GM21423 (cell line): ENCODE measurements around the gene RASL12.
A peak's percentile ranks its signal among the peaks of the same experiment; 100 is the strongest.
"Not testable (repeated sequence)": the region's sequence is repeated elsewhere in the genome, so short reads cannot be mapped to it uniquely, and the experiment has no call there.

Source experiments
- ATAC-seq: cut with Tn5 transposase; IDR thresholded peaks from one replicate; pipeline ENCODE4 v1.9.1; 2021; ENCODE audit warnings: mild to moderate bottlenecking, moderate library complexity; ENCODE audit not compliant: unreplicated experiment

The RASL12 gene

DNA sequence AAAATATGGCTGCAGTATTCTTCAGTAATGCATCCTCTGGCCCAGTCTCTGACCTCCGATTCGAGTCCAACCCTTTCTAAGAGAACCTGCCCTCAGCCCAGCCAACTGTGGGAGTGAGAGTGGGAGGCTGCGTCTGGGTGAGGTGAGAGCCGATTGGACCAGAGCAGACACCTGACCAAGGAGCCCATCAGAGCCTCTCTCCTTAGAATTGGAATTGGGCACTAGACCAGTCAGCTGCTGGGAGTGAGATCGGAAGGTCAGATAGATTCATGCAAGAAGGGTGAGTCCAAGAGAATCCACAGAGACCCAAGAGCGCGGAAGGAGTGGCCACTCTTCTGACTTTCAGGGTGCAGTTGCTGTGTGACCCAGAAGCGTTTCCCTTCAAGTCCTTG is 10.2 kb downstream of the RASL12 start:
- no peak for ATAC-seq

DNA sequence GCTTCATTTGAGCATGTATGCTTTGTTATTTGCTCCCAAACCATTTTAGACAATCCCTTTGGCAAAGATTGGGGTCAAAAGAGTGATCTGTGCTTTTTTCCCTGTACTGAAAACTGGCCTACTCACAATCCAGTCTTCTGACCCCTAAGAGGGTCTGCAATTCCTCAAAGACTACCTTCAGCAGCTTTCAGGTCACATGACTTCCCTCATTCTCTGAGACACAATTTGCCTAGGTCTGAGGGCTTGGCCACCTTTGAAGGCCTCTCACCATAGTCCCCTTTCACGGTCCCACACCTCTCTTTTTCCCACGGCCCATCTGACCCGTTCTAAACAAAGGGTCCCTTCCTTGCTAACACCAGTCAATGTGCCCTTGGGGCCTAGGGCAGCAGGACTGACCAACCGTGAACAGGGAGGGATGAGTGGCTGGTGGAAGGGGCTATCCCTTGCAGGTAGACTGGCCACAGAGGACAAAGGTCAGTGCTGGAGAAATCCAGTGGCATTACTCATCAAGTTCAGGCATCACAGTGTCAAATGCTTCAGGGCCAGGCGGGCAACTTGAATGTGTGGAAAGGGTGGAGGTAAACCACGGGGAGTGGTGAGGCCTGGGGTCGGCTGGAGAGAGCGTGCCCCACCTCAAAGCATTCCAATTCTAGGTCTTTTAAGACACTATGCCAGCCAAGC is 10.8 kb downstream of the RASL12 start:
- no peak for ATAC-seq

DNA sequence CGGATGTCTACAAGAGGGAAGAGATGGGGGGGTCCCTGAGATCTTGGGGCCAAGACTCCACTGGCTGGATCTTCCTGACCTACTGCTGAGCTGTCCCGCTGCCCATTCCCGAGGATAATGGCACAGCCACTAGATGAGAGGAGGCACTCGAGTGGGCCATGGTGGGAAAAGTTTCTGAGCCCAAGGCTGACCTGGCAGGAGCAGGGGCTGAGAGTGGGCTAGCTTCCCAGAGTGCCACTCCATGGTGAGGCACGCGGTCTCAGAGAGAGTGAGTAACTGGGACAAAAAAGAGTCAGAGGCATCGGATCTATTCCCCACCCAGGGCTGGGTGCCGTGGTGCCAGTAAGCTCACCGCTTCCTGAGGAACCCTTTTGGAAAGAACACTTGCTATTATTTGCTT is 11.7 kb downstream of the RASL12 start:
- ATAC-seq = no peak

DNA sequence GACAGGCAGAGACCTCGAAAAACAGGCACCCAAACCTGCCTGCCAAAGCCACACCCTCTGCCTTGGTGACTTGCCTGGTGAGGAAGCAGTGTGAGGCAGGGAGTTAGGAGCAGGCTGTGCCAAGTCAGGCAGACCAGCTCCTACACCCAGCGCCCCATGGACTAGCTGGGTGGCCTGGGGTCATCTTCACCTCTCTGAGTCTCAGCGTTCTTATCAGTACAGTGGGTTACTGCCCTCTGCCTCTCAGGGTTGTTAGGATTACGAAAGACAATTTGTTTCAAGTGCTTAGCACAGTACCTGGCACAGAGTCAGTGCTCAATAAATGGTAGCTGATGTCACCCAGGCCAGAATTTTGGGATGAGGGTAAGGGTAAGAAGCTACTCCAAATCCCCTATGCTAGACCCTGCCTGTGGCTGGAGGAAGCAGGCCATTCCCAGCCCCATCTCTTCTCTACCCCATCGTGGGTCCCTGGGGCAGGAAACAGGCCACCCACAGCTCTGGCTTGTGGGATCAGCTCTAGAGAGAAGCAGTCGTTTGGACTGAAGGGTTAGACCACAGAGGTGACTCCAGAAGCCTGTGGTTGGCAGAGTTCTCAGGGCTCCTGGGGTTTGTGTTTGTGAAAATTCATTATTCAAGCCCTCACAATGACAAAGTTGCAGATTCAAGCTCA is 12.5 kb downstream of the RASL12 start:
- no peak for ATAC-seq

- no peak for ATAC-seq
These were observed 13.2 kb downstream of the RASL12 start for GRCh38 chr15:65054333-65055200.

- ATAC-seq = no peak
These were observed 14.8 kb downstream of the RASL12 start for GRCh38 chr15:65052956-65053355.

DNA sequence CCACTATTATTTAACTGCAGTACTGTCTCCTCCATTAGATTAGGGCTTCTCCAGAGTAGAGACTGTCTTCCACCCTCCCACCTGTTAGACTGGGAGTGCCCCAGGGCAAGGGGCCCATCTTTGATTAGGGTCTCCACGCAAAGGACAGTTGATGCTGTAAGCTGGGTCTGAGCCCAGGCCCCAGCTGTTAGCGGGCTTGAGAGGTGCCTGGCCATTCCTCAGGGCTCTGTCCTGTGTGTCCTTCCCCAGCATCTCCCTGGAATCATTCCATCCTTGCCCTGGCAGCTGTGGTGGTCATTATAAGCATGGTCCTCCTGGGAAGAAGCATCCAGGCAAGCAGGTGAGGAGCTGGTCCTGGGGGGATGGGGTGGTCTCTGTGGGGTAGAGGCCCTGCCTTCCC is 16.5 kb downstream of the RASL12 start:
- no peak for ATAC-seq

- no peak for ATAC-seq
These were observed 17.5 kb downstream of the RASL12 start for GRCh38 chr15:65050270-65050669.

DNA sequence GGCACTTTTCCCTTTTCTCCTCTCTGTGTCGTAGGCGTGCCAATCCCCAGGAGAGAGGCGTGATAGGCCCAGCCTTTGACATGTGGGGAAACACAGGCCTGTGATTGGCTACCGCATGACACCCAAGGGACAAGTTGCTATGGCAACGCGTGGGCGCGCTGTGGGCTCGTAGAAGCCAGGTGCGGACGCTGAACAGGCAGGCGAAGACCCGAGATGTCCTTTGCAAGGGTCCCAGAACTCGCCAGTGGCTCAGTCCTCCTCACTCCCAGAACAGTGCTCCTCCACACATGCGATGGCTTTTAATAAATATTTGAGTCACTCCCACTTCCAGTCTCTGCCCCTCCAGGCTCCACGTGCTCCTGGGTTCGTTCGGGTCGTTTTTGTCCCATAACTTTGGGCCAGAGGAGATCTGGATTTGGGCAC is 18.4 kb downstream of the RASL12 start:
- ATAC-seq = peak; percentile 81

DNA sequence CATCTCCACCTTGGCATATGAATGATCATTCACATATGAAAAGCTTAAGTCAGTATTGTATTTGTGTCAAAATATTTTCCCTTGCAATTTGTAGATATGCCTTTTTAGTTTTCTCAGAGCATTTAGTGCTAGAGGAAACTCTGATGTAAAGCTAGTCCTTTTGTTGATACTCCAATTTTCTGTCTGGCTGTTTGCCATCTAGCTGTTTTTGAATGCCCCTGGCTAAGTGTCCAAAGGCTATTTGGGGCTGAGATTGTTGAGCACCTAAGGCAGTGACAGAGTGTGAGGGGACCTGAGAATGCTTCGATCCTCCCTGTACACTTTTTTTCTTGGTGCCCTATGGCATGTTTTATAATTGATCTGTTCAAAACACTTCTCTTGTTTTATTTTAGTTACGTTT is 19.6 kb downstream of the RASL12 start:
- no peak for ATAC-seq

DNA sequence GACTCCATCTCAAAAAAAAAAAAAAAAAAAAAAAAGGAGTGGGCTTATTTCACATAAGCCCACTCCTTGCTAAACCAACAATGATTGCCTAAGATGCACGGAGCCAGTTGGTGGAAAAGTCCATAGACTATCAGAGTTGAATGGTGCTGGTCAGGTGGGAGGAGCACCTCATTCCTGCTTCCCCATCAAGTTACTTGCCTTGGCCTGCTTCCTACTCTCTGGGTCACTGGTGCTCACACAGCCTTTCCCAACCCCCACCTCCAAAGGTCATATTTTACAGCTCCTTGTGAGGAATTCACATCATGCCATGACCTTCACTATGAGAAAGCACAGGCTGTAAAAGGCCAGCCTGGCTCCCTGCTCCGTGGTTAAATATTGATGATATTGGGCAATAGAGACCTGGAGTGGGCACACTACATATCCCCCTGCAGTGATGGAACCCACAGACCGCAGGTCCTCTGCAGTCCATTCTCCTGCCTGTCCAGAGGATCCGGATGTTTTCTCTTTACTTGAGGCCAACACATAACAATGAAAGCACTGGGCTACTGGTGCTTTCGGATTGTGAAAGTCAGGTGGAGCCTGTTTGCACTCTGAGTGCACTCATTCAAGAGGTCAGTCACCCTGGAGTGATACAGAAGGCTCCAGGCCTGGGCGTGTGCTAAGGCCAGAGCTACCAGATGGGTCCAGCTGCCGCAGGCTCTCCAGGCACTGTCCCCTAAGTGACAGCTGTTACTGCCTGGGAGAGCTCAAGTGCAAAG is 22.9 kb downstream of the RASL12 start, which contains the start of gene SLC51B:
Gene SLC51B (plus strand): TSS at position 664 of the 758 bp plus-strand sequence. CDS start 4,618 bp downstream, outside the sequence.
- ATAC-seq = no peak

DNA sequence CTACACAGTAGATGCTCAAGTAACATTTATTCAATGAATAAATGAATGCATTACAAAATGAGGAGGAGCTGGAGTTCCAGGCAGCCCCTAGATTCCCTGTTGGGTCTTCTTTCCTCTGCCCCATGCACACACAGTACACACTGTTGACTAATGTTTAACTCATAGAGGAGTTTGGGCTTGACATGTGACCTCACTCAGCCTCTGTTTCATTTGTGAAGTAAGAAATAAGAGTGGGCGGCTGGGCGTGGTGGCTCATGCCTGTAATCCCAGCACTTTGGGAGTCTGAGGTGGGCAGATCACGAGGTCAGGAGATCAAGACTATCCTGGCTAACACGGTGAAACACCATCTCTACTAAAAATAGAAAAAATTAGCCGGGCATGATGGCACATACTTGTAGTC is 23.6 kb downstream of the RASL12 start:
- ATAC-seq = not testable (repeated sequence)

GRCh38 chr15:65042776-65043327 is 24.9 kb downstream of the RASL12 start:
- ATAC-seq = no peak

- no peak for ATAC-seq
These were observed 26.0 kb downstream of the RASL12 start for GRCh38 chr15:65041787-65042186.

DNA sequence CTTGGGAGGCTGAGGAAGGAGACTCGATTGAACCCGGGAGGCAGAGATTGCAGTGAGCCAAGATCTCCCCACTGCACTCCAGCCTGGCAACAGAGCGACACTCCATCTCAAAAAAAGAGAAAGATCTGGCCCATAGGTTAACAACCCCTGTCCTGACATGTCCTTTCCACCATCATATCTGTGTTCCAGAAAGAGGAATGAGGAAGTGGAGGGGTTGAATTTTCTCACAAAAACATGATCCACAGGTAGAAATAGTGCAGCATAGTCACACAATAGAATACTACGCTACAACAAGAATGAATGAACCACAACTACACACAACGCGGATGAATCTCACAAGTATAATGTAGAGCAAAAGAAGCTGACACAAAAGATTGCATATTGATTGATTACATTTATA is 27.3 kb downstream of the RASL12 start:
- ATAC-seq = no peak

DNA sequence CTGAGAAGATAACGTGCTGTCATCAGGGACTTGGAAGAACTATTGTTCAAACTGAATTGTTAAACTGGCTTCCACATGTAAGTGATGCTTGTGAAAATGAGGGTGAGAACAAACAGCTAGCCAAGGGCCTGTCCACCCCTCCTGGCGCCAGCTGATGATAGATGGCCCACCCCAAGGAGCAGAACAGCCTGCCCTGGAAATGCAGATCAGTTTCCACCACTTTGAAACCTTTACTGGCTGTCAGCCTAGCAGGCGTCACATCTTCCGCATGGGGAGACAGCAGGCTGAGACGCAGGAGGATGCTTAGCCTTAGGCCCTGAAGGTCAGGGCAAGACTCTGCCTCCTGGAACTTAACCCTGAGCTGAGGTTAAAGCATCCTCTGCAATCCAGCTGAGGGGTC is 29.0 kb downstream of the RASL12 start:
- ATAC-seq = no peak

DNA sequence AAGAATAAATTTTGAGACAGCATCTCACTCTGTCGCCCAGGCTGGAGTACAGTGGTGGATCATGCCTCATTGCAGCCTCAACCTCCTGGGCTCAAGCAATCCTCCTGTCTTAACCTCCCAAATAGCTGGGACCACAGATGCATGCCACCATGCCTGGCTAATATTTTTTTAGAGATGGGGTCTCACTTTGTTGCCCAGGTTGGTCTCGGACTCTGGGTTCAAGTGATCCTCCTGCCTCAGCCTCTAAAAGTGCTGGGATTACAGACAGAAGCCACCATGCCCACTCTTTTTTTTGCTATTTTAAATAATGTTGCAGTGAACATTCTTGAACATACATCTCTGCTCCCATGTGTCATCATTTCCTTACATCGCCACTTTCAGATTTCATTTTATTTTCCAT is 29.4 kb downstream of the RASL12 start:
- ATAC-seq = no peak

GRCh38 chr15:65037309-65037708 is 30.5 kb downstream of the RASL12 start:
- no peak for ATAC-seq

GRCh38 chr15:65034719-65035118 is 33.1 kb downstream of the RASL12 start:
- no peak for ATAC-seq

GRCh38 chr15:65033659-65034269 is 34.0 kb downstream of the RASL12 start:
- ATAC-seq = no peak
